Measurements from ENCODE around the gene ATP2C1. TPM values are rescaled to one million over a fixed set of nuclear protein-coding genes. Genes with fewer than 3 reads are reported as not detected.

The ATP2C1 gene
- total and polyA plus RNA-seq, 5 donors from 2014 or later = 10.5 to 83.6 (median 16.9) TPM

DNA sequence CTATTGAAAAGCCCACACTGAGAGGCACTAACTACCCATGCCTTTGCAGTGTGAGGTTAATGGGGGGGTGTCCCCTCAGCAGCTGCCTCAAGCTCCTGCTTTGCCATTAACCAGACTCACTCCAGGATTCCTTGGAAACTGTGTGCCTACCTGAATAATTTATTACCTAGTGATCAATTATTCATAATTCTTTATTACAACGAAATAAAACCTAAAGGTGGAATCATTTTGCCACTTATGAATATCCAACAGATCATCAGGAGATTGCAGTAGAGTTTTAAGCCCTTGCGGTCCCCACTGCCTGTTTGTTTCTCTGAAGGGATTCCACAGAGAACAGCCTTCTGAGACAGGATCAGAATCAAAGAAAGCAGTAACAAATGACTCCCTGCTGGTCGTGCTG lies 156.1 kb downstream of the ATP2C1 start:
- H3K4me3 ChIP-seq (ENCODE audit: low read depth, low read length) = no peak overlapping the region
- DNase-seq (no peak), ATAC-seq (ENCODE audit: low read depth in 2 of 2) (no peak)
- H3K9me3 ChIP-seq (ENCODE audit: control insufficient read depth in 2 of 2, low read length in 2 of 2) = peaks cover 5 to 8% of the 10 kb centered on the region in 2 experiments
- Mint-ChIP-seq H3K27me3 (no peaks in the 10 kb centered on the region), H3K9me3 (peaks cover 0 to 20% (median 6%) of the 10 kb centered on the region in 7 donors), H3K4me3 (no peak overlapping the region), H3K27ac (no peak overlapping the region), H3K36me3 (peaks cover 13% of the 10 kb centered on the region), H3K4me1 (peaks cover 0 to 9% (median 4%) of the 10 kb centered on the region in 4 donors)
- H3K27me3 ChIP-seq (ENCODE audit: control insufficient read depth, insufficient read depth, low read length) = no peaks in the 10 kb centered on the region
- H3K27ac ChIP-seq (ENCODE audit: insufficient read depth, low read length, poor library complexity, severe bottlenecking) = no peak overlapping the region
- H3K36me3 ChIP-seq (ENCODE audit: control insufficient read depth, insufficient read depth, low read length) = no peaks in the 10 kb centered on the region
- H3K4me1 ChIP-seq (ENCODE audit: control insufficient read depth, insufficient read depth, low read length, poor library complexity, severe bottlenecking) = no peaks in the 10 kb centered on the region

DNA sequence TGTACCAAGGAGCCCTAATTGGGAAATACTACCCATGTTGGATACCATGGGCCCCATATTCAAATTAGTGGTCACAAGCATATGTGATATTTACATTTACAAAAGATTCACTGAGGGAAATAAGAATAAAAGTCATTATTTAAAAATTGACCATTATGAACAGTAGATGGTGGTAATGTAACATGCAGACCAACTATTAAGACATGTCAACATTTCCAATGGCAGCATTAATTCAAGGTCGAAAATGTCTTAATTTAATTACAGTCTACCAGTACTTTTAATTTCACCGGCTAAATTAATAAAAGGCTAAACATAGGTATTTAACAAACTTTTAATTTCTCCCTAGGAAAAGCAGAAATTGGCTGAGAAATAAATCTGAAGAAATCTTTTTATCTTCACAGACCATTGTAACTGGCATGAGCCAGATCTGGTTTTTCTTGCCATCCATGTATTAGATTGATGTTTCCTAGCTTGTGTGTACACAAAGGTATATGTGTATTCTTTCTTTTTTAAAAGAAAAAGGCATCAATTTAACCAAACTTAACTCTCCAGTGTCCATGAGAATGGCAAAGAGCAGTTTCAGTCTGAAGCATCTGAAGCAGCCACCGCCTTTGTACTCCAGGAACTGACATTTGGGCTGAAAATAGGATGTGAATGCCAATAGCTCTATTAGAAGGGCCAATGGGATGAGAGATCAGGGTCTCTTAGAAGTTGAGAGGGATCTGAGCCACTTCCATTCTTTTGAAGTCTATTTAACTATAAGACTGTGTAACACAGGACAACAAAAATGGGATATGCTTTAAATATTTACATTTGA lies 159.4 kb downstream of the ATP2C1 start:
- H3K4me1 ChIP-seq (ENCODE audit: control insufficient read depth, insufficient read depth, low read length, poor library complexity, severe bottlenecking) = no peaks in the 10 kb centered on the region
- no peak overlapping the region for H3K27ac ChIP-seq (ENCODE audit: insufficient read depth, low read length, poor library complexity, severe bottlenecking)
- Mint-ChIP-seq H3K9me3 (no peaks in the 10 kb centered on the region), H3K27me3 (no peaks in the 10 kb centered on the region), H3K27ac (no peak overlapping the region), H3K4me3 (no peak overlapping the region), H3K4me1 (peaks cover 0 to 3% (median 0%) of the 10 kb centered on the region in 4 donors), H3K36me3 (peaks cover 4% of the 10 kb centered on the region)
- ATAC-seq (ENCODE audit: low read depth in 2 of 2) (no peak), DNase-seq (no peak)
- no peaks in the 10 kb centered on the region for H3K27me3 ChIP-seq (ENCODE audit: control insufficient read depth, insufficient read depth, low read length)
- no peak overlapping the region for H3K4me3 ChIP-seq (ENCODE audit: low read depth, low read length)
- H3K9me3 ChIP-seq (ENCODE audit: control insufficient read depth in 2 of 2, low read length in 2 of 2) = no peaks in the 10 kb centered on the region
- H3K36me3 ChIP-seq (ENCODE audit: control insufficient read depth, insufficient read depth, low read length) = no peaks in the 10 kb centered on the region

Other genes with a start within 250 kb of the ATP2C1 start
- 18.9 TPM for gene PIK3R4, start 147.3 kb upstream of the ATP2C1 start, total RNA-seq
- gene PIK3R4, start 147.3 kb upstream of the ATP2C1 start, polyA plus RNA-seq = 10 to 100 TPM; 18.1 to 30.1 (median 20.8) TPM
- gene ASTE1, start 132.7 kb downstream of the ATP2C1 start, total RNA-seq = 21.0 TPM
- gene ASTE1, start 132.7 kb downstream of the ATP2C1 start, polyA plus RNA-seq = 10 to 100 TPM; 26.9 to 32.3 (median 27.9) TPM
- gene NEK11, start 132.8 kb downstream of the ATP2C1 start, total RNA-seq = 3.3 TPM
- 1 to 10 TPM; 1.1 to 2.8 (median 1.6) TPM for gene NEK11, start 132.8 kb downstream of the ATP2C1 start, polyA plus RNA-seq